HepG2 (cell line): ENCODE measurements around the gene GAPDH. TPM values are rescaled to one million over a fixed set of nuclear protein-coding genes. Genes with fewer than 3 reads are reported as not detected.

Source experiments
- AGO2 ChIP-seq: fragments of 200-400 bp; formaldehyde crosslinking; optimal IDR thresholded peaks from 2 replicates; pipeline ENCODE3; 2017; ENCODE audit warnings: mild to moderate bottlenecking, low read depth, low read length, moderate library complexity
- ARID4A ChIP-seq: sonication (generic); formaldehyde crosslinking; IDR thresholded peaks from 2 replicates; pipeline ENCODE4 v1.5.0; 2020; ENCODE audit warnings: mild to moderate bottlenecking, missing genetic modification reagents, borderline replicate concordance
- GABPB1 ChIP-seq: IDR thresholded peaks from 2 replicates; pipeline ENCODE4 v1.6.1; 2016; ENCODE audit warnings: mild to moderate bottlenecking, missing genetic modification reagents, moderate library complexity, missing compliant biosample characterization
- GPBP1L1 ChIP-seq: sonication (generic); formaldehyde crosslinking; IDR thresholded peaks from 2 replicates; pipeline ENCODE4 v1.5.0; 2020; ENCODE audit warnings: mild to moderate bottlenecking, missing genetic modification reagents
- KDM2A ChIP-seq: sonication (generic); formaldehyde crosslinking; IDR thresholded peaks from 2 replicates; pipeline ENCODE4 v1.4.0; 2020; ENCODE audit warnings: low read depth, missing genetic modification reagents, borderline replicate concordance
- MAFG ChIP-seq: sonication (generic); formaldehyde crosslinking; IDR thresholded peaks from 2 replicates; pipeline ENCODE4 v1.5.1; 2020; ENCODE audit warnings: mild to moderate bottlenecking, missing genetic modification reagents
- ZNF180 ChIP-seq: sonication (generic); formaldehyde crosslinking; IDR thresholded peaks from 2 replicates; pipeline ENCODE4 v1.4.0; 2020; ENCODE audit warnings: low read depth, missing genetic modification reagents, borderline replicate concordance
- ZNF263 ChIP-seq: sonication (generic); formaldehyde crosslinking; IDR thresholded peaks from 2 replicates; pipeline ENCODE4 v1.4.0; 2020; ENCODE audit warnings: missing genetic modification reagents
- ZNF280D ChIP-seq: sonication (generic); formaldehyde crosslinking; IDR thresholded peaks from 2 replicates; pipeline ENCODE4 v1.5.1; 2020; ENCODE audit warnings: mild to moderate bottlenecking, missing genetic modification reagents
- polyA plus RNA-seq, 8 experiments: library from polyadenylated mRNA; depleted of rRNA in 3 of 8; stranded (reverse) in 7 of 8; unstranded in 1 of 8; fragments of >200 nt; fragmentation: Illumina TruSeq in 4 of 8; extraction: Trizol in 4 of 8; gene quantifications; 2 replicates each; pipeline versions ENCODE4 v1.2.1 to v1.2.3, GENCODE V29; 2011 to 2016; ENCODE audit warnings: low read depth in 4 of 8, missing spikeins in 1 of 8, mixed read lengths in 1 of 8; ENCODE audit not compliant: insufficient read depth in 1 of 8
- total RNA-seq, 5 experiments: library from RNA; depleted of rRNA; stranded (reverse); fragments of >200 nt; fragmentation: Illumina TruSeq; extraction: Trizol; gene quantifications; 2 replicates each; pipeline ENCODE4 v1.2.3, GENCODE V29; 2016; ENCODE audit warnings: low read depth in 1 of 5
- TF ChIP-seq, protein P1 (sequence below): sonication (generic); IDR thresholded peaks from 2 replicates; pipeline ENCODE4 v1.6.1; 2016; ENCODE audit warnings: low read depth, borderline replicate concordance

The GAPDH gene
- total and polyA plus RNA-seq, 2 of the 13 experiments (the other 11 are each of a cell fraction or from before 2014, with no cell fraction given), result 3,038 to 12,722 TPM

- TF ChIP-seq ARID4A (CRISPR knock-in tag) (peak; percentile 79), KDM2A (CRISPR knock-in tag) (peak; percentile 38; the same call in 1 of the 2 replicates), AGO2 (peak; percentile 79), ZNF280D (no peak), GABPB1 (peak; percentile 56; the same call in 1 of the 2 replicates), MAFG (CRISPR knock-in tag) (no peak), ZNF263 (0 out of 2 replicates have a peak, but pooled peaks have one; percentile 17), ZNF180 (CRISPR knock-in tag) (no peak), GPBP1L1 (CRISPR knock-in tag) (no peak)
- TF ChIP-seq, protein P1, sequence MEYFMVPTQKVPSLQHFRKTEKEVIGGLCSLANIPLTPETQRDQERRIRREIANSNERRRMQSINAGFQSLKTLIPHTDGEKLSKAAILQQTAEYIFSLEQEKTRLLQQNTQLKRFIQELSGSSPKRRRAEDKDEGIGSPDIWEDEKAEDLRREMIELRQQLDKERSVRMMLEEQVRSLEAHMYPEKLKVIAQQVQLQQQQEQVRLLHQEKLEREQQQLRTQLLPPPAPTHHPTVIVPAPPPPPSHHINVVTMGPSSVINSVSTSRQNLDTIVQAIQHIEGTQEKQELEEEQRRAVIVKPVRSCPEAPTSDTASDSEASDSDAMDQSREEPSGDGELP, result no peak
Measured at GRCh38 chr12:6493497-6494257, 40.6 kb upstream of the GAPDH start, which contains the start of gene NCAPD2 (continued).
